Hematopoietic multipotent progenitor cell treated with erythropoietin and hydrocortisone succinate and interleukin-3 and kit ligand, for 15 days (in vitro differentiated cells): ENCODE measurements around the gene C14orf132.

Experiments
- DNase-seq: peaks from one replicate; pipeline ENCODE4 v3.0.0-alpha.2; 2015; ENCODE audit warnings: low spot score

The C14orf132 gene

DNA sequence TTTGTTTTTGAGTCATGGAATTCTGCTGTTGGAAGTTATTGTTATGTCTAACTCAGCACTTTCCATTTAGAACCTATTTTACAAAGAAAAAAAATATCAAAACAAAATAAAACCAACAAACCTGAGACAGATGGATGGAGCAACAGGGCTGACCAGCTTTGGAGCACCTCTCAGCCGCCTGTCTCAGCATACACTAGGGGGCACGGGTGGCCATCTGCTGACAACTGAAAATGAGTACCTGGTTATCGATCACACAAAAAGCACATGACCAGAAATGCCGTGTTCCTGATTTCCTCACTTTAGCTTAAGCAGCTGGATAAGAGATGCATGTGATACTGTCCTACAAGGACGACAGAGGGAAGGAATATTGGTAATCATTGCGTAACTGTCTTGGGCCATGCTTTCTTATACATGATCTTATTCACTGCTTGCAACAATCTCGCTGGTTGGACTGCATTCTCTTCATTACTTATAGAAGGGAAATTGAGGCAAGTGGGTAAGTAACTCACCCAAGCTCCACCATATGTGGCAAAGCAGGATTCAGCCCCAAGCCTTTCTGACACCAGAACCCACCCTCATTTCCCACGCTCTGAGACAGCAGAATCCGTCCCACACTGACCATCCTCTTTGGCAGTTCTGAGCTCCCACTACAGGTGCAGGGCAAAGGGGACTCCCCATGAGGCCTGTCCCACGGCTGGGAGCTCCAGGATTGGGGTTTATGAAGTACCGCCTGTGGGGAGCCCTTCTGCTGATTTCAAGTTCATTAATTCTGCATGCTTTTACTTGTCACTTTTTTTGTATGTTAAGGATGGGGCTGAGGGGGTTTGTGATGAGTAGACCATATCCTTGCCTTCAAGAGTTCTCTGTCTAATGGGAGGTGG is 43.5 kb downstream of the C14orf132 start:
- DNase-seq = no peak

DNA sequence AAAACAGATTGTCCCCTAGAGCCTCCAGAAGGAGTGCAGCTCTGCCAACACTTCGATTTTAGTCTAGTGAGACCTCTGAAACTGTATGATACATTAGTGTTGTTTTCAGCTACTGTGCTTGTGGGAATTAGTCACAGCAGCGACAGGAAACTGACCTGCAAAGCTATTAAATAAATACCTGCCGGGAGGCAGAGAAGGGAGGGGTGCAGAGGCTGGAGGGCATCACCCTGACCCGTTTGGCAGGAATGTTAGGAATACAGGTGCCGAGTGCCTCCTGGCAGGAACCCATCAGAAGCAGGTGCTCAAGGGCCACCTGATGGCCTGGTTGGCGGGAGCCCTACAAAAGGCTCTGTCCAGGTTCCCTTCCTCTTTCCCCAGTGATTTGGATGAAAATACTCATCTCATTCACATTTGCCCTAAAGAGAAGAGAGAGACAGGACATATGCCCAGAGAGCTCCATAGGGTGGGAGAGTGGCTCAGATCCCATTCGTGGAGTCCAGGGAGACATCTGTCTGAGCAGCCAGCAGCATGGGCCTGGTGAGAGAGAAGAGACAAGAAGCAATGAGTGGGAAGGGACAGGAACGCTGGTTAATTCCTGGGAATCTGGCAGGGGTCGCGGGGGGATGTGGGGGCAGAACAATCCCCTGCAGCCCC is 44.6 kb downstream of the C14orf132 start:
- DNase-seq = no peak

DNA sequence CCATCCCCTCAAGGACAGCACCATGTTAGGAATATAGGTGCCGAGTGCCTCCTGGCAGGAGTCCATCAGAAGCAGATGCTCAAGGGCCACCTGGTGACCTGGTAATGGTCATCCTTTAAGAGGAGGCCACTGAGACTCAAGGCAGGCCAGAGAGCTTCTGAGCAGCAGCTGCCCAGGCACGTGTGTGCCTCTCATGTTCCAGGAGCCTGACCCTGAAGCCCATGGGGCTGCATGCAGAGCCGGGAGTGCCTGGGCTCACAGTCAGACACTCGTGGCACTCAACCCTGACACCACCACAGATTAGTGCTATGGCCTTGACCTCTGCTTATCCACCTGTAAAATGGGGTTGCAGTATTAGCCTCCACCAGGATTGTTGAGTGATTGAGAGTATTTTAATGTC is 45.6 kb downstream of the C14orf132 start:
- DNase-seq = no peak

DNA sequence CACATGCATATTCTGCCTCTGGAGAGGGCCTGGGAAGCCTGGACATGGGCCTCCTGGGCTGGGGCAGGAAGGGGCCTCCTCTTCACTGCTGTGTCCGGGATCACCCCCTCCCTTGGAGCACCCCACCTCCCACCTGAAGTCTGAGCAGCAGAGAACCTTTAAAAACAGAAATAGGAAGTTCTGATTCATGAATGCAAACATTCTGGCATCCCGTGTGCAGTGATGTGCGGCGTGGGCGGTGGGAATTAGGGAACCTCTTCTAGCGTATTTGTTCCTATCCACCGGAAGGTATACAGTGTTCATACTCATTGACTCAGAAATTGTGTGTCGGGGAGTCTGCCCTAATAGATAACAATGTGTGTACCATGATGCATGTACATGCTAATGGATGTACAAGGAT is 46.2 kb downstream of the C14orf132 start:
- no peak for DNase-seq

DNA sequence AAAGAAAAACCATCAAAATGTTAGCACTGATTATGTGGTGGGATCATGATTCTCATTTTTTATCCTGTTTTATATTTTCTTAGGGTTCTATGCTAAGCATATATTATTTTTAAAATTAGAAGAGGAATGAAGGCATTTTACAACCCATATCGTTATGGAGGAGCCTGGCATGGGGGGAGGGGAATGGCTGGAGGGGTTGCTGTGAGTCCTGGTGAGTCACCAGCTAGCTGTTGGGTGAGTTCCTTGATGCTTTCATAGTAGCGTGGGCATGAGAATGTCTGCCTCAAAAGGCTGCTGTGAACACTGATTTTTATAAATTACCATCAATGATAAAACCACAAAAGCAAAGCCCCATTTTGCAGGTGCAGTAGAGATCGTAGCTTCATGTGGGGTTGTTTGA is 46.9 kb downstream of the C14orf132 start:
- no peak for DNase-seq

- no peak for DNase-seq
Observed at GRCh38 chr14:96086574-96087077, 47.5 kb downstream of the C14orf132 start.

DNA sequence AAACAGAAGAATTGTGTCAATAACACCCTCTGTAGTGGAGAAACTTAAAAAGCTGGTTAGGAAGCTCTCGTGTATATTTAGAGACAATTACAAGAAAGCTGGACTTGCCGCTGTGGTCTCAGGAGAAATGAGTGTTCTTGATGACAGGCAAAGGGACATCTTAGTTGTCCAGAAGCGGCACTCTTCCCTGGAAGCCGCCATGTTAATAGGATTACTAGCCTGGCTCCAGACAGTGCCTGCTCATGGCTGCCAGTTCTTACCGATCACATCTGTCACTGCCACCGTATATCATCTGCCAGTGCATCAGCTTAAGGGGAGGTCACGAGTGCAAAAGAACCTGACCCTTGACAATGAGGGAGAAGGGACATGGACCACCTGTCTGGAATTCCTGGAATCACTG is 48.9 kb downstream of the C14orf132 start:
- no peak for DNase-seq

GRCh38 chr14:96088481-96088880 is 49.3 kb downstream of the C14orf132 start:
- no peak for DNase-seq

DNA sequence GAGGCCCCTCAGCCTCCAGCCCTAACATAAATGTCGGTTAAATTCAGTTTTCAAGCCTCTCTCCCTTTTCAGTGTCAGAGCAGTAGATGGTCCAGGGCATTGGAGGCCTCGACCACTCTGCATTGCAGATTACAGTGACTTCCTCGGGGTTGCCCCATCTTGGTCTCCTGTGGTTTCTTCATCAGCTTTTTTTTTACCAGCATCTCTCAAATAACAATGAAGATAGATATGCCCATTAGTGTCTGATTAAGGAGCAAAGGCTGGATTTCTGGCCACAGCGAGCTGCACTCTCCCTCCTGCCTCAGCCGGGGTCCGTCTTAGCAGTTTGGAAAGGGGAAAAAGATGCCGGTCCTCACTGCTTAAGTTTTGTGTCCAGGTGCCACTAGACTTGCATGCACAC is 49.7 kb downstream of the C14orf132 start:
- no peak for DNase-seq

- no peak for DNase-seq
Observed at GRCh38 chr14:96089401-96089800, 50.2 kb downstream of the C14orf132 start.

GRCh38 chr14:96090441-96091148 is 51.4 kb downstream of the C14orf132 start:
- no peak for DNase-seq

- no peak for DNase-seq
Observed at GRCh38 chr14:96091149-96091693, 52.1 kb downstream of the C14orf132 start.

- DNase-seq = no peak
Observed at GRCh38 chr14:96091941-96092411, 52.8 kb downstream of the C14orf132 start.

DNA sequence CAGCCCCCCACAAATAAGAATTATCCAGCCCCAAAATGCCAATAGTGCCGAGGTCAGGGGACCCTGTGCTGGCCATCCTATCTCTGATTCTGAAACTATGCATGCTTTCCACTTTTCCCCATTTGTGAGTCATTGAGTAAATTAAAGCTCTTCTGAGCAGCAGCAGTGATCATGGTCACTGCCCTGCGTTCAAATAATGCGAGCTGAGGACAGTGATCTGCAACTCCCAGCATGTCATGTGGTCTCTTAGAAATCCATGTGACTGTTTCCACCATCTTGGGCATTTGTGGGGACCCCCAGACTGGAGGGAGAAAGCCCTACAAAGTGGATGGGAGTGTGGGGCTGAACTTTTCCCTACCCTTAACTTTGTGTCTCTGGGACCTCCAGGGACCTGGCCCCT is 53.8 kb downstream of the C14orf132 start:
- no peak for DNase-seq

DNA sequence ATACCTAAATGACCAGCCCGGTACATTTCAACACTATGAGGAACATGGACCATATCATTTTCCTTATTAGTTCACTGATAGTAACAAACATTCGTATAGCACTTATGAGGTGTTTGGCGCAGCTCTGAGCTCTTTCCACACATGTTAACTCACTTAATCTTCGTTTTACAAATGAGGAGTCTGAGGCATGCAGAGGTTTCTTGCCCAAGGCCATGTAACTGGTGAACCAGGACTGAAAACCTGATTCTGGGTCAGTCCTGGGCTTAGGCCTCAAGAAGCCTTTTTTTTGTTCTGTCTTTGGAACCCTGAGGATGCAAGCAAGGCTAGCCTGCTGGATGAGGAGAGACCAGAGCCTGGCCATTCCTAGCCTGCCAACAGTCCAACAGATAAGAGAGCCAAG is 55.0 kb downstream of the C14orf132 start:
- no peak for DNase-seq

DNA sequence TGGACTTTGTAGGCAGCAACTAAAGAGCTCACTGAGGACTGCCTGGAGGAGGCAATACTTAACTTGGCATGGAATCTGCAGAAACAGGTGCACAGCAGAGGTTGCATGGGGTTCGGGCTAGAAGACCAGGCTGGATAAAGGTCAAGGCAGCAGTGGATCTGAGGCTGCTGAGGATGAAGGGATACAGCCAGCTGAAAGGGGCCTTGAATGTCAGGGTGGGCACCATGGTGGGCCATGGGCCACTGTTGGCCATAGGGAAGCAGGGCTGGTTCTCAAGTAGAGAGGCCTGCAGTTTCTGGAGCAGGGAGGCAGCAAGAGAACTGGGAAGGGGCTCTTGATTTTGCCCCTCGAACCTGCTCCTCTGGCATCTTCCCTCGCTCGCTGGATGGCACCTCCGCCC is 55.5 kb downstream of the C14orf132 start:
- no peak for DNase-seq

DNA sequence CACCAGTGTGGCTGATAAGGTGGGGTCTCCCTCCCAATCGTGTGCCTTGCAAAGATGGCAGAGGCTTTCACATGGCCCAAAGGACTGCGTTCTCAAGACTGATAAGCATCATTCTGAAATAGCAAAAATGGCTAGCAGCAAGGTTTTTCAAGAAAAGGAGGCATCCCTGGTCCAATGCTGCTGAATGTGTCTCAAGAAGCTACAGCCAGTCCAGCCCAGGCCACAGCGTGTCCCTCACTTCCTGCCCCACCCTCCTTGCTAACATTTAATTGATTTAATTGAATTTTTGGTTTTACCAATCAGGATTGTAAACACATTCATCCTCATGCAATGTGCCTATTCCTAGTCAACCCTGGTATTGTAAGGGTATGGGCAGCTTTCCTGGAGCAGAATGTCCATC is 55.9 kb downstream of the C14orf132 start:
- DNase-seq = no peak

- no peak for DNase-seq
Observed at GRCh38 chr14:96095581-96096476, 56.7 kb downstream of the C14orf132 start.

DNA sequence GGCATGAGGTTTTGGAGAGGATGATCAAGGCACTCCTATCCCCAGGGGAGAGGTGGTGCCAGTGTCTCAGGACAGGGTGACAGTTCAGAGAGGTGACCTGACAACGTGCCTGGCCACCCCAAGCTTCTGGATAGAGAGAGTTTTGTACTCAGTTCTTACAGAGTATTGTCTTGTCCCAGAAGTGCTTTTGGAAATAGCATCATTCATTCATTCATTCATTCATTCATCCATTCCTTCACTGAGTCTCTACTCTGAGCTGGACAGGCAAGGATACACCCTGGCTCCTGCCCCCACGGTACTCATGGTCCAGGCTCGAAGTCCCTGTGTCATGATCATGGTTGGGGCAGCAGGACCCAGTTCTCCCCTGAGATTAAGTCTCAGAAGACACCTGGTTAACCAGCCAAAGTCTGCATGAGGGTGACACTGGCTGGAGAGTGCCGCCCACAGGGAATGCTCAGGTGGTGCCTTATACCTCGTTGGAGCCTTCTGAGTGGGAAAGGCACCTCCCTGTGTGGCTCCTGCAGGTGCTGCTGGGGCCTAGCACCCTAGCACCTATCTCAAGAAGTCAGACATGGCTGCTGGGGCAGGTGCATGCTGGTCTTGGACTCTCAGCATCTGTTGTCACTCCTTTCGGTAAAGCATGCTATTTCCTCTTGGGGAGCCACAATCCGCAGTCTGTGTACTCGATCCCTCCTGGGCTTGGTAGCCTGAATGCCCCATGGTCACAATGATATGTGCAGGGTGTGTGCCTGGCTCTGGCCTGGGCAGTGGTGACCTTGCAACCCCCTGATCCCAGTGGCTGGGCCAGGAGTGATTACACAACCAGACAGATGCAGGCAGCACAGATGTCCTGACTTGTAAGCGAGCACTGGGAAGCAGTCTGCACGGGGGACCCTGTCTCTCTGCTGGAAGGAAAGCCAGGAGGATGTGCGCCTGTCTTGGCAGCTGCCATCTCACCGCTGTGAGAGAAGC is 57.8 kb downstream of the C14orf132 start:
- DNase-seq = no peak

DNA sequence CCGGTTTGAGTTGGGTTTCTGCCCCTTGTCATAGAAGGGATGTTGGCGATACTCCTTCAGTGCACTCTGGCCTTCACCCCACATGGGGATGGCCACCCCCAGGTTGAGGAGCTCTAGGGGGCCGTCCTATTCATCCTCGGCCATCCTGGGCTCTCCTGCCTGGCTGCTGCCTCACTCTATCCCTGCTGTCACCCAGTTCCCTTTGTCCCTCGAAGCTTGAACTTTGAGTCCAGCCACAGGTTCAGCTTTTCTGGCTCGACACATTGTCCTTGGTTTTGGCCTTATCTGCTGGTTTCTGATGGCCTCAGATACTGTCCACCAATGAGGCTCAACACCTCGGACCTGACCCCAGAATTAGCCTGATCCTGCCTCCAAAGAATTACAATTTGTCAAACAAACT is 58.6 kb downstream of the C14orf132 start:
- no peak for DNase-seq
